Neural progenitor cell (in vitro differentiated cells): Measurements from ENCODE around the gene TSR3. TPM values are rescaled to one million over a fixed set of nuclear protein-coding genes. Genes with fewer than 3 reads are reported as not detected.

Experiments used
- DNase-seq: peaks from one replicate; pipeline ENCODE4 v3.0.0-alpha.2; 2016; ENCODE audit warnings: low spot score
- H2AFZ ChIP-seq: fragments of 200-600 bp; sonication (generic); replicated peaks from 2 replicates; pipeline ENCODE4 v1.6.1; 2016; ENCODE audit warnings: antibody characterized with exemption
- H3F3A ChIP-seq: fragments of 200-600 bp; sonication (generic); 2 replicates; pipeline ENCODE4 v1.6.1; 2016; ENCODE audit warnings: antibody characterized with exemption, low read depth
- H3K27ac ChIP-seq: fragments of 200-600 bp; sonication (generic); 2 replicates; pipeline ENCODE4 v1.5.1; 2016; ENCODE audit warnings: mild to moderate bottlenecking
- H3K27me3 ChIP-seq: fragments of 200-600 bp; sonication (generic); 2 replicates; pipeline ENCODE4 v1.6.1; 2016; ENCODE audit warnings: mild to moderate bottlenecking, moderate library complexity
- H3K36me3 ChIP-seq: fragments of 200-600 bp; sonication (generic); 2 replicates; pipeline ENCODE4 v1.5.1; 2016
- H3K4me1 ChIP-seq: fragments of 200-600 bp; sonication (generic); 2 replicates; pipeline ENCODE4 v1.6.1; 2016; ENCODE audit warnings: mixed run types
- H3K4me2 ChIP-seq: fragments of 200-600 bp; sonication (generic); 2 replicates; pipeline ENCODE4 v1.6.1; 2016
- H3K4me3 ChIP-seq: fragments of 200-600 bp; sonication (generic); 2 replicates; pipeline ENCODE4 v1.5.1; 2016
- H3K79me2 ChIP-seq: fragments of 200-600 bp; sonication (generic); 2 replicates; pipeline ENCODE4 v1.6.1; 2016; ENCODE audit warnings: low read depth
- H3K9ac ChIP-seq: fragments of 200-600 bp; sonication (generic); 2 replicates; pipeline ENCODE4 v1.6.1; 2016
- H3K9me3 ChIP-seq: fragments of 200-600 bp; sonication (generic); 2 replicates; pipeline ENCODE4 v1.5.1; 2016; ENCODE audit warnings: low read depth
- H4K20me1 ChIP-seq: fragments of 200-600 bp; sonication (generic); 2 replicates; pipeline ENCODE4 v1.6.1; 2016; ENCODE audit warnings: low read depth
- H3K27ac Mint-ChIP-seq: 3 replicates; pipeline ENCODE4 v1.8.0; 2021; ENCODE audit warnings: mixed read lengths
- H3K27me3 Mint-ChIP-seq: 2 replicates; pipeline ENCODE4 v1.8.0; 2022; ENCODE audit warnings: low read depth, mild to moderate bottlenecking, inconsistent platforms, moderate library complexity, mixed read lengths; ENCODE audit not compliant: insufficient read depth
- H3K36me3 Mint-ChIP-seq: 3 replicates; pipeline ENCODE4 v1.8.0; 2021; ENCODE audit warnings: mixed read lengths
- H3K4me1 Mint-ChIP-seq: 3 replicates; pipeline ENCODE4 v1.8.0; 2021; ENCODE audit warnings: mixed read lengths
- H3K4me3 Mint-ChIP-seq: 3 replicates; pipeline ENCODE4 v1.8.0; 2021; ENCODE audit warnings: mild to moderate bottlenecking, moderate library complexity, mixed read lengths
- H3K9me3 Mint-ChIP-seq: 3 replicates; pipeline ENCODE4 v1.8.0; 2020; ENCODE audit warnings: mixed read lengths
- CTCF ChIP-seq: fragments of 200-600 bp; sonication (generic); IDR thresholded peaks from 2 replicates; pipeline ENCODE4 v1.5.1; 2017; ENCODE audit warnings: antibody characterized with exemption, mild to moderate bottlenecking
- EZH2 ChIP-seq: fragments of 200-600 bp; sonication (generic); IDR thresholded peaks from 2 replicates; pipeline ENCODE4 v1.6.1; 2017; ENCODE audit warnings: antibody characterized with exemption, mild to moderate bottlenecking, moderate library complexity
- EZH2phosphoT487 ChIP-seq: fragments of 200-600 bp; sonication (generic); IDR thresholded peaks from 2 replicates; pipeline ENCODE4 v1.6.1; 2017; ENCODE audit warnings: antibody characterized with exemption
- total RNA-seq: library from RNA; depleted of rRNA; stranded (reverse); fragments of >200 nt; gene quantifications from 2 replicates; pipeline ENCODE4 v1.2.3, GENCODE V29; 2015; ENCODE audit warnings: low replicate concordance

Gene TSR3
- total RNA-seq, 1 donor from 2014 or later, result 22.4 TPM

GRCh38 chr16:1394367-1394951 is 42.8 kb upstream of the TSR3 start:
- Mint-ChIP-seq H3K27ac (no peak overlapping the region), H3K36me3 (peaks cover 9% of the 10 kb centered on the region), H3K9me3 (no peaks in the 10 kb centered on the region), H3K27me3 (no peaks in the 10 kb centered on the region), H3K4me3 (no peak overlapping the region), H3K4me1 (no peaks in the 10 kb centered on the region)
- no peaks in the 10 kb centered on the region for H3K79me2 ChIP-seq
- no peaks in the 10 kb centered on the region for H3K27me3 ChIP-seq
- H3K27ac ChIP-seq, result no peak overlapping the region
- H3K9ac ChIP-seq, result no peak overlapping the region
- H3K4me2 ChIP-seq, result no peak overlapping the region
- no peak overlapping the region for H2AFZ ChIP-seq
- H3K4me3 ChIP-seq, result no peak overlapping the region
- no peaks in the 10 kb centered on the region for H3K4me1 ChIP-seq
- no peaks in the 10 kb centered on the region for H3F3A ChIP-seq
- no peaks in the 10 kb centered on the region for H3K36me3 ChIP-seq
- no peak for TF ChIP-seq CTCF
- no peak for TF ChIP-seq EZH2phosphoT487
- no peak for TF ChIP-seq EZH2
- H4K20me1 ChIP-seq, result no peaks in the 10 kb centered on the region
- no peak for DNase-seq
- H3K9me3 ChIP-seq, result no peaks in the 10 kb centered on the region

- H3F3A ChIP-seq, result no peaks in the 10 kb centered on the region
- no peaks in the 10 kb centered on the region for H3K79me2 ChIP-seq
- H4K20me1 ChIP-seq, result no peaks in the 10 kb centered on the region
- Mint-ChIP-seq H3K9me3 (no peaks in the 10 kb centered on the region), H3K4me3 (no peak overlapping the region), H3K36me3 (peaks cover 9% of the 10 kb centered on the region), H3K4me1 (no peaks in the 10 kb centered on the region), H3K27me3 (no peaks in the 10 kb centered on the region), H3K27ac (no peak overlapping the region)
- no peaks in the 10 kb centered on the region for H3K27me3 ChIP-seq
- H3K9me3 ChIP-seq, result no peaks in the 10 kb centered on the region
- H3K36me3 ChIP-seq, result no peaks in the 10 kb centered on the region
- H2AFZ ChIP-seq, result no peak overlapping the region
- TF ChIP-seq CTCF, result no peak
- no peak for TF ChIP-seq EZH2
- no peak for TF ChIP-seq EZH2phosphoT487
- no peaks in the 10 kb centered on the region for H3K4me1 ChIP-seq
- H3K9ac ChIP-seq, result no peak overlapping the region
- H3K4me2 ChIP-seq, result no peak overlapping the region
- DNase-seq, result no peak
- H3K27ac ChIP-seq, result no peak overlapping the region
- no peak overlapping the region for H3K4me3 ChIP-seq
These were observed 42.0 kb upstream of the TSR3 start for GRCh38 chr16:1393613-1394176.

- Mint-ChIP-seq H3K4me3 (no peak overlapping the region), H3K27me3 (no peaks in the 10 kb centered on the region), H3K4me1 (no peaks in the 10 kb centered on the region), H3K36me3 (peaks cover 9% of the 10 kb centered on the region), H3K27ac (no peak overlapping the region), H3K9me3 (no peaks in the 10 kb centered on the region)
- Histone ChIP-seq H3K9me3 (no peaks in the 10 kb centered on the region), H2AFZ (no peak overlapping the region), H3K27me3 (no peaks in the 10 kb centered on the region), H3F3A (no peaks in the 10 kb centered on the region), H3K79me2 (no peaks in the 10 kb centered on the region), H4K20me1 (no peaks in the 10 kb centered on the region), H3K27ac (no peak overlapping the region), H3K9ac (no peak overlapping the region), H3K4me1 (no peaks in the 10 kb centered on the region), H3K4me3 (no peak overlapping the region), H3K36me3 (no peaks in the 10 kb centered on the region), H3K4me2 (no peak overlapping the region)
- DNase-seq, result no peak
- TF ChIP-seq CTCF (no peak), EZH2 (no peak), EZH2phosphoT487 (no peak)
These were observed 41.1 kb upstream of the TSR3 start for GRCh38 chr16:1392826-1393225.
